Measurements from ENCODE around the gene IZUMO2.

The IZUMO2 gene

GRCh38 chr19:50162988-50163387 is at the start of gene IZUMO2:
TSS of gene IZUMO2 (minus strand) at chr19:50163281. CDS start at chr19:50163194, 87 bp downstream.
- no peak within 1 kb of the TSS for H3K4me3 ChIP-seq (ENCODE audit: low read depth, low read length)
- no peaks in the 10 kb centered on the region for H3K4me1 ChIP-seq (ENCODE audit: control insufficient read depth, insufficient read depth, low read length)

GRCh38 chr19:50210425-50210824 is 47.3 kb upstream of the IZUMO2 start:
- H3K4me3 ChIP-seq (ENCODE audit: low read depth, low read length) = no peak overlapping the region
- peaks cover 14% of the 10 kb centered on the region for H3K36me3 ChIP-seq (ENCODE audit: control insufficient read depth, insufficient read depth, low read length)
- H3K9ac ChIP-seq (ENCODE audit: low read depth, low read length) = no peak overlapping the region
- peaks cover 4% of the 10 kb centered on the region; the same call in 1 of the 2 replicates for H3K4me1 ChIP-seq (ENCODE audit: control insufficient read depth, insufficient read depth, low read length)
- no peak overlapping the region for H3K27ac ChIP-seq (ENCODE audit: low read depth, low read length)
- peaks cover 3% of the 10 kb centered on the region; the same call in 1 of the 2 replicates for H3K27me3 ChIP-seq (ENCODE audit: control insufficient read depth, insufficient read depth, low read length)
- H3K9me3 ChIP-seq (ENCODE audit: control insufficient read depth, insufficient read depth, low read length) = no peaks in the 10 kb centered on the region

More at GRCh38 chr19:50162988-50163387, at the start of gene IZUMO2:
- Histone ChIP-seq H3K36me3 (ENCODE audit: control insufficient read depth, insufficient read depth, low read length) (no peaks in the 10 kb centered on the region), H3K9ac (ENCODE audit: low read depth, low read length) (no peak within 1 kb of the TSS), H3K27me3 (ENCODE audit: control insufficient read depth, insufficient read depth, low read length) (no peaks in the 10 kb centered on the region), H3K27ac (ENCODE audit: low read depth, low read length) (no peak within 1 kb of the TSS), H3K9me3 (ENCODE audit: control insufficient read depth, insufficient read depth, low read length) (peaks cover 33% of the 10 kb centered on the region)

GRCh38 chr19:50209131-50209530 is 46.0 kb upstream of the IZUMO2 start:
- Histone ChIP-seq H3K27ac (ENCODE audit: low read depth, low read length) (no peak overlapping the region), H3K36me3 (ENCODE audit: control insufficient read depth, insufficient read depth, low read length) (peaks cover 14% of the 10 kb centered on the region), H3K27me3 (ENCODE audit: control insufficient read depth, insufficient read depth, low read length) (peaks cover 6% of the 10 kb centered on the region), H3K4me3 (ENCODE audit: low read depth, low read length) (no peak overlapping the region), H3K9ac (ENCODE audit: low read depth, low read length) (no peak overlapping the region), H3K9me3 (ENCODE audit: control insufficient read depth, insufficient read depth, low read length) (no peaks in the 10 kb centered on the region), H3K4me1 (ENCODE audit: control insufficient read depth, insufficient read depth, low read length) (peaks cover 6% of the 10 kb centered on the region; the same call in 1 of the 2 replicates)

GRCh38 chr19:50207730-50208129 is 44.6 kb upstream of the IZUMO2 start:
- Histone ChIP-seq H3K9me3 (ENCODE audit: control insufficient read depth, insufficient read depth, low read length) (no peaks in the 10 kb centered on the region), H3K27ac (ENCODE audit: low read depth, low read length) (no peak overlapping the region), H3K9ac (ENCODE audit: low read depth, low read length) (no peak overlapping the region), H3K36me3 (ENCODE audit: control insufficient read depth, insufficient read depth, low read length) (peaks cover 10% of the 10 kb centered on the region), H3K4me1 (ENCODE audit: control insufficient read depth, insufficient read depth, low read length) (peaks cover 6% of the 10 kb centered on the region; the same call in 1 of the 2 replicates), H3K4me3 (ENCODE audit: low read depth, low read length) (no peak overlapping the region), H3K27me3 (ENCODE audit: control insufficient read depth, insufficient read depth, low read length) (peaks cover 8% of the 10 kb centered on the region)

DNA sequence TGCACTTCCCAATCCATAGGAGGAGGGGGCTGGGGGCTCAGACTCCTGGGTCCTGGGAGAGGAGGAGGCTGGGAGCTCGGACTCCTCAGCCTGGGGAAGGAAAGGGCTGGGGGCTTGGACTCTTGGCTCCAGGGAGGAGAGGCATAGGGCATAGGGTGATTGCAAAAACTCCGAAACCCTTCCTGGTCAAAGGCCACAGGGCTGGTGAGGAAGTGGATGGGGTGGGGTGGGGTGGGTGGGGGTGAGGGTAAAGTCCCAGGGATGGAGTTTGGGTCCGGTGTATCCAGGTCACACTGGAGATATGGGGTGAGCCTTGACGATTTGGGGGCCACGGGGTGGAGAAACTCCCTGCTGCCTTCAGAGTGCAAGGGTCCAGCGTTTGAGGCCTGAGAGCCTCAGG is 43.1 kb upstream of the IZUMO2 start:
- Histone ChIP-seq H3K4me1 (ENCODE audit: control insufficient read depth, insufficient read depth, low read length) (peaks cover 6% of the 10 kb centered on the region; the same call in 1 of the 2 replicates), H3K9ac (ENCODE audit: low read depth, low read length) (no peak overlapping the region), H3K4me3 (ENCODE audit: low read depth, low read length) (peak overlapping the region; percentile 72; the same call in 1 of the 2 replicates), H3K9me3 (ENCODE audit: control insufficient read depth, insufficient read depth, low read length) (no peaks in the 10 kb centered on the region), H3K27me3 (ENCODE audit: control insufficient read depth, insufficient read depth, low read length) (peaks cover 14% of the 10 kb centered on the region), H3K27ac (ENCODE audit: low read depth, low read length) (no peak overlapping the region), H3K36me3 (ENCODE audit: control insufficient read depth, insufficient read depth, low read length) (peaks cover 5% of the 10 kb centered on the region)

DNA sequence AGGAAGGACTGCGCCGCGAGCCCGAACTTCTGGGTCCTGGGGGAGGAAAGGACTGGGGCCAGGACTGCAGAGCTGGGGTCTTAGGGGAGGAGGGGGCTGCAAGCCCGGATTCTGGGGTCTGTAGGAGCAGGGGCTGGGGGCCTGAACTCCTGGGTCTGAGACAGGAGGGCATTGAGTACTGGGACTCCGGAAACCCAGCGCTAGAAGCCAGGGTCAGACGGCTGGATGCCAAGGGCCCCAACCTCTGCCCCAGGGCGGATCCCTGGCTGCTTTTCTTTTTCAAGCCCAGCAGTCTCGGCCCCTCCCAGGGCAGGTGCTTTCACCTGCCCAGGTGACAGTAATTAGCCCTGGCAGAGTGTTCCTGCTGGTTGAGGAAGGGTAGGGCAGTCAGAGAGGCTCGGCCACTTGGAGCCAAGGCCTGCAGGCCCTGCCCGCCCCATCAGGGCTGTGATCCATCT is 42.6 kb upstream of the IZUMO2 start:
- Histone ChIP-seq H3K4me1 (ENCODE audit: control insufficient read depth, insufficient read depth, low read length) (peaks cover 6% of the 10 kb centered on the region; the same call in 1 of the 2 replicates), H3K36me3 (ENCODE audit: control insufficient read depth, insufficient read depth, low read length) (peaks cover 2% of the 10 kb centered on the region; the same call in 1 of the 2 replicates), H3K9ac (ENCODE audit: low read depth, low read length) (no peak overlapping the region), H3K27ac (ENCODE audit: low read depth, low read length) (no peak overlapping the region), H3K27me3 (ENCODE audit: control insufficient read depth, insufficient read depth, low read length) (peaks cover 14% of the 10 kb centered on the region), H3K4me3 (ENCODE audit: low read depth, low read length) (peak overlapping the region; percentile 72), H3K9me3 (ENCODE audit: control insufficient read depth, insufficient read depth, low read length) (no peaks in the 10 kb centered on the region)

- H3K4me3 ChIP-seq (ENCODE audit: low read depth, low read length) = peak overlapping the region; percentile 72
- no peak overlapping the region for H3K9ac ChIP-seq (ENCODE audit: low read depth, low read length)
- peaks cover 6% of the 10 kb centered on the region; the same call in 1 of the 2 replicates for H3K4me1 ChIP-seq (ENCODE audit: control insufficient read depth, insufficient read depth, low read length)
- H3K27ac ChIP-seq (ENCODE audit: low read depth, low read length) = no peak overlapping the region
- no peaks in the 10 kb centered on the region for H3K9me3 ChIP-seq (ENCODE audit: control insufficient read depth, insufficient read depth, low read length)
- no peaks in the 10 kb centered on the region for H3K36me3 ChIP-seq (ENCODE audit: control insufficient read depth, insufficient read depth, low read length)
- H3K27me3 ChIP-seq (ENCODE audit: control insufficient read depth, insufficient read depth, low read length) = peaks cover 14% of the 10 kb centered on the region
These were observed 42.0 kb upstream of the IZUMO2 start for GRCh38 chr19:50204811-50205675.

DNA sequence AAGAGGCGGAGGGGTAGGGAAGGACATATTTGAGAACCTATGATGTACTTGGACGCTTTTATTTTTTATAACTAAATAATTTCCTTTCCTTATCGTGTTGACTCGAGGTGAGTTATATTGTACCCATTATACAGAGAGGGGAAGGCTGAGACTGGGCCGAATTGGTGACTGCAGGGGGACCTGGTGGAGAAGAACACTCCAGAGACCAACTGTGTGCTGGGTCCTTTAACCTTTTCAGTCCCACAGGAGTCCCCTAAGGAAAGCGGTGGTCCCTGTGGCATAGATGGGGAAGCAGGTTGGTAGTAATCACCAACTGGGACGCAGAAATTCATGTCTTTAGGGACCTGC is 41.0 kb upstream of the IZUMO2 start:
- Histone ChIP-seq H3K9me3 (ENCODE audit: control insufficient read depth, insufficient read depth, low read length) (no peaks in the 10 kb centered on the region), H3K4me1 (ENCODE audit: control insufficient read depth, insufficient read depth, low read length) (peaks cover 6% of the 10 kb centered on the region; the same call in 1 of the 2 replicates), H3K4me3 (ENCODE audit: low read depth, low read length) (peak overlapping the region; percentile 61), H3K9ac (ENCODE audit: low read depth, low read length) (no peak overlapping the region), H3K27me3 (ENCODE audit: control insufficient read depth, insufficient read depth, low read length) (peaks cover 14% of the 10 kb centered on the region), H3K27ac (ENCODE audit: low read depth, low read length) (no peak overlapping the region), H3K36me3 (ENCODE audit: control insufficient read depth, insufficient read depth, low read length) (no peaks in the 10 kb centered on the region)

DNA sequence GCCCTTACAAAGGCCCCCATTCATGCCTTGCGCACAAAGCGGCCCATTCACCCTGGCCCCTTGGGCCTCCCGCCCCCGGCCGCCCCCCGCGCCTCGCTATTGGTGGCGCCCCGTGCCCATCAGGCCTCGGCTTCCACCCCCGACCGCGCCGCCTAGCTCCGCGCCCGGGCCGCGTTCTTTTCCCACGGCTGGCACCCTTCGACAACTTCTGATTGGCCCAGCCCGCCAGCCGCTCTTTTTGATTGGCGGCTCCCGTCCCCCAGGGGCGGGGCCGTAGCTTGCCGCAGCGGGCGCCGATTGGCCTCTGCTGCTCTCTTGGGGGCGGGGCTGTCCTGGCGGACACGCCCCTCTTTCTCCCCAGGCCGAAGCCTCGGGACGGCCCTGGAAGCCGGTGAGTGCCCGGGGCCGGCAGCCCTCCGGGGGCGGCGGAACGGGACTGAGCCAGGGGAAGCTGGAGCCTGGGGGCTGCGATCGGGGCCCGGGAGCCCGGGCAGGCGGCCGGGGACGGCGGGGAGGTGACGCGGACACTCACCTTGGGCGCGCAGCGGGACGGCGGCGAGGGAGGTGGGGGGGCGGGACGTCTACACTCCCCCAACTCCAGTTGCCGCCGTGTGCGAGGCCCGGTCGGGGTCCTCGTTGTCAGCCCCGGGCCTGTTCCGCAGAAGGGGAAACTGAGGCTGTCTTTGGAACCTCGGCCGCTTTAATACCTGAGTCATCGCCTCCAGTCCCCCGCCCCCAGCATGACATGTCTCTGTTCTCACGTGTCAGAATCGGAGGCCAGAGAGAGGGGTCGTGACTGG is 40.4 kb upstream of the IZUMO2 start, which contains the start of gene MYH14:
TSS of gene MYH14 (plus strand) at position 342 of the 800 bp plus-strand sequence. CDS start 6,744 bp downstream, outside the sequence.
- Histone ChIP-seq H3K4me1 (ENCODE audit: control insufficient read depth, insufficient read depth, low read length) (peaks cover 6% of the 10 kb centered on the region; the same call in 1 of the 2 replicates), H3K4me3 (ENCODE audit: low read depth, low read length) (peak within 1 kb of the TSS; percentile 61), H3K27ac (ENCODE audit: low read depth, low read length) (no peak within 1 kb of the TSS), H3K27me3 (ENCODE audit: control insufficient read depth, insufficient read depth, low read length) (peaks cover 14% of the 10 kb centered on the region), H3K36me3 (ENCODE audit: control insufficient read depth, insufficient read depth, low read length) (no peaks in the 10 kb centered on the region), H3K9ac (ENCODE audit: low read depth, low read length) (no peak within 1 kb of the TSS), H3K9me3 (ENCODE audit: control insufficient read depth, insufficient read depth, low read length) (no peaks in the 10 kb centered on the region)

GRCh38 chr19:50202962-50203280 is 39.8 kb upstream of the IZUMO2 start:
- H3K9me3 ChIP-seq (ENCODE audit: control insufficient read depth, insufficient read depth, low read length) = no peaks in the 10 kb centered on the region
- H3K36me3 ChIP-seq (ENCODE audit: control insufficient read depth, insufficient read depth, low read length) = no peaks in the 10 kb centered on the region
- H3K27me3 ChIP-seq (ENCODE audit: control insufficient read depth, insufficient read depth, low read length) = peaks cover 14% of the 10 kb centered on the region
- H3K27ac ChIP-seq (ENCODE audit: low read depth, low read length) = no peak overlapping the region
- H3K4me3 ChIP-seq (ENCODE audit: low read depth, low read length) = peak overlapping the region; percentile 58
- H3K4me1 ChIP-seq (ENCODE audit: control insufficient read depth, insufficient read depth, low read length) = peaks cover 6% of the 10 kb centered on the region; the same call in 1 of the 2 replicates
- no peak overlapping the region for H3K9ac ChIP-seq (ENCODE audit: low read depth, low read length)

Measured in HUES48 (cell line).